HG03378 (cell line): ENCODE results near the gene HOXA9.

ENCODE experiments used
- ATAC-seq: cut with Tn5 transposase; IDR thresholded peaks from one replicate; pipeline ENCODE4 v1.9.1; 2021; ENCODE audit warnings: mild to moderate bottlenecking, moderate library complexity; ENCODE audit not compliant: unreplicated experiment

HOXA9 gene

GRCh38 chr7:27188386-27189294, 23.3 kb upstream of the HOXA9 start:
- ATAC-seq = no peak

DNA sequence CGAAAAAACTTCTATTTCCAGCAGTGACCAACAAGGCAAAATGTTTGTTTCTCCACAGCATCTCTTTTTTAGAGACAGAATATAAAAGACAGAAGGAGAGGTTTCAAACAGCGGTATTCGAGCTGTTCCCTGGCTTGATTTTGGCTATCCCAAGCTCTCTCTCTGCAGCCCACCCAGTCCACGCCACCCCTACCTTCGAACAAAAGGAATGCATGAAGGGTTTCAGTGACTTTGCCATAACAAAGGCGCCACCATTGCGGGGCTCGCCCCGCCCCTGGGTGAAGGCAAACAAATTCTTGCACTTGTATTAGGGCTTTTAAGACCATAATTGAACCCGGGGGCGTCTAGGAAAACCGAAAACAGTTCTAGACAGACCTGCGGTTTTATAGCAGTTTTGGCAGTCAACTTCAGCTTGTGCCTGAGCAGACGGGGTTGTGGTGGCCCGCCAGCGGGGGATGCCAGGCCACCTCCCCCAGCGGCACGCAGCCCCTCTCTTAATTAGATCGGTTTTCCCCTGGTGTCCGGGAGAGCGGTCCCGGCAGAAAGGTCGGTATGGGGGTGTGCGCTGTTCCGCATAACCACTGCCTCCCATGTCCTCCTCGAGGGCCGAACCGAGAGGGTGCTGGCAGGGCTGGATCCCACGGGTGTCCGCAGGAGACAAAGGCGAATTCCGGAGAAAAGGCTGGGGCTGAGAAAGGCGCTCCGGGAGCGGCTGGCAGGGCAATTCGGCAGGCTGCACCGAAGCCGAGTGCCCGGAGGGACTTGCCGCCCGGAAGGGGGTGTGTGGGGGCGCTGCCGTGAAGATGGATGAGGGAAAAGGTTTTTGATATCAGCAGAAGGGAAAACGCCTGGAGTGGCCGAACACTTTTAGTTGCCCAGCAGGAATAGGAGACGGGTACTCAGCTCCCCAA, 22.4 kb upstream of the HOXA9 start:
- no peak for ATAC-seq

DNA sequence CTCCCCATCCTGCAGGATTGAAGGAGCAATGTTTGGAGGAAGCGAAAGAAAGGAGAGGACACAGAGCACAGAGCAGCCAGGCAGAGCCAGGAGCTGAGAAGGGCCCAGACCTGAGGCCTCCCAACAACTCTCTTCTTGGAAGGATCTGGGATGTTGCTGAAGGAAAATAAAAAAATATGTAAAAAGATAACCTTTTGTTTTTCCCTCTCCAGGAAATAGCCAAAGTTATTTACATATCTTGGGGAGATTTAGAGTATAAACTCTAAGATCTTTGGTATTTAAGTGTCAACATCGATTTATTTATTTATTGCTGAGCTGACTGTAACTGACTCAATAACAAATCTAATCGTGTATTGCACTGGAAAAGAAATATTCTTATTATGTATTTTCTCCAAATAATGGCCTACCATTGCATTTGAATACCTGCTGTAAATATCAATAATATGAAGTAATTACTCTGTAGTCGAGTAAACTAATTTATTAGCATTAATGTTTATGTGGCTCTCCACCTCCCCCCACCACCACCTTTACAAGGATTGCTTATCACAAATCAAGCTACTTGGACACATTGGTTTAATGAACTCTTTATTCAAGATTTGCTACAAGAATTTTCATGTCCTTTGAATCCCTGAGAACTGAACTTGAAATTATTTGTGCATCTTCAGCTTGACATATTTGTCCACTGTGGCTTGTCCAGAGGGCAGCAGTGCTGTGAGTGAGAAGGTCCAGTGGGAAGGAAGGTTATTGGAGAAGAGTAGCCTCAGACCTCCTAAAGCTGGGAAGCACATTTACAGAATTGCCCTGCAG, 21.5 kb upstream of the HOXA9 start:
- no peak for ATAC-seq

- ATAC-seq = no peak
Observed at GRCh38 chr7:27185854-27186667, 20.7 kb upstream of the HOXA9 start.

DNA sequence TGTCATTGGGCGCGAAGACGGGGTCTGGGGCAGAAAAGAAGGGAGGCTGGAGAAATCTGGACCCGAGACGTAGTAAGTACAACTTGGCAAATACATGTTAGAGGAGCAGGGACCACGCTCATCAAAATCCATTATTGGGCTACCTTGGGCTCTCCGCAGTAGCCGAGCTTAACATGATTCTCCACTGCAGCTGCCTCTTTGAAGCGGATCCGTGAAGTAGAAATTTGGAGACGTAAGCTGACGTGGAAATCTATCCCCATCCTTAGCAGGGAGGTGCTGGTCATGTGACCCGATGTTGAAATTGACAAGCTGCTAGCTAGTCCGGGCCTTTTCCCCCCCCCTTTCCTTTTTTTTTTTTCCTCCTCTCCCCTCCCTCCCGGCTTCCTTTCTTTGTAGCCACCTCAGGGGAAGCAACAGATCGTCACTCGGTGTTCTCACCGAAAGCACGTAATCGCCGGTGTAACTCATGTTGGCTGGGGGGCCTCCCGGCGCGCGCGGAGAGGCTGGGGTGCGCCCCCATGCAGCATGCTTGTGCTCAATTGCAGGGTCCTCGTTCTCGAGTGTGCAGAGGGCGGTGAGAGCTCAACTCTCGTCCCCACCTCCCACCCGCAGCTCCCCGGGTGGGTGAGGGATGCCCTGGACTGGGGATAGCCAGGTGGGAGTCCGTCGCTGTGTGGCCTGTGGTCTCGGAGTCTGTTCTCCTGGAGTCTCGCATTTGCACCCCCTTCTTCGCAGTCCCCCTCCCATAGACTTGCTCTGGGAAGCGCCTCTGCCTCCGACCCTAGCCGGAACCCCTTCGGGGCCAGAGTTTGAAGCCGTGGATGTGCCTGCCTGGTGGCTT, 19.9 kb upstream of the HOXA9 start, which contains the start of gene HOXA11:
HOXA11 (minus strand) TSS at position 220 of the 841 bp plus-strand sequence; CDS start at position 132, 88 bp downstream.
- no peak for ATAC-seq

DNA sequence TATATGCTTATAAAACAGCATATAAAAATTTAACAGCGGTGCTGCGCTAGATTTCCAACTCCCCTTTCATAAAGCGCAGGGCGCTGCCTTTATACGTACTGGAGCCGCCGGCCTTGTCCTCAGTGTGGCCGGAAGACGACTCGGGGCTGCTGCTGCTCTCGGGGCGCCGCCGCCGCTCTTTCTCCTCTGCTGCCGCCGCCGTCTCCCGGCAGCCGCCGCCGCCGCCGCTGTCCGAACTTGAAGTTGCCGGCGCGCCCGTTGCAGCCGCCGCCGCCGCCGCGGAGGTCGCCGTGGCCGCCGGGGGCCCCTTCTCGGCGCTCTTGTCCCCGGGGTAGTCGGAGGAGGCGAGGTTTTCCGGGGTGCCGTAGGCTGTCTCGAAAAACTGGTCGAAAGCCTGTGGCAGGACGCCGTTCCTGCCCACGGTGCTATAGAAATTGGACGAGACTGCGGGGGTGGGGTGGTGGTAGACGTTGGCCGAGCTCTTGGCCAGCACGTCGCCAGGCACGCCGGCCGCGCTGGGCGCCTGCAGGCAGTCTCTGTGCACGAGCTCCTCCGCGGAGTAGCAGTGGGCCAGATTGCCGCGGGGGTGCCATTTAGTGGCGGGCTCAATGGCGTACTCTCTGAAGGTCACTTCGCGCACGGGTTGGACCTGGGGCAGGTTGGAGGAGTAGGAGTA, 19.1 kb upstream of the HOXA9 start:
- no peak for ATAC-seq

DNA sequence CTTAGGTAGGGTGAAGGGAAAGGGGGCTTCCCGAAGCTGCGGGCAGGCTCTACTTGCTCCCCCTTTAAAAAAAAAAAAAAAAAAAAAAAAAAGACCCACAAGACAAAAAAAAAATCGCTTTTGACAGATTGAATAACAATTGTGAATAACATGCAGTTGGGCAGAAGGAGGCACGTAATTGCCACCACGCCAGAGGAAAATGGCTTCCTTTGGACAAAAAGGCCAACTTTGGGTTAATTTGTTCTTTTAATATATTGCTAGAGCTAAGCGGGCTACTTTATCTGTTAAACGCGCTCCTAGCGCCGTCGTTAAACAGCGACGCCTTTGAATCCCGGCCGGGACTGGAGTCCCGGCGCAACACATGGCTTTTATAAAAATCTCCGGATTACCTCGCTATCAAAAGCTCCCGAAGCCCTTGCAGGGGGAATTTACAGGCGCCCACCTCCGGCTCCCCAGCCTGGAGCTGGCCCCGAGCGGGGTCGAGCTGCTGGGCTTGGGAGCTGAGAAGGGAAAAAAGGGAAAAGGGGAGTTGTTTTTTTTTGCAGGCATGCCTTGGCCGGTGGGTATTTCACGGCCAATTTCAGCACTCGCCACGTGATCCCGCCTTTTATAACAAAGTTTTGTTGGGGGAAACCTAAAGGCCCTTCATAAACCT, 18.5 kb upstream of the HOXA9 start:
- ATAC-seq = no peak

GRCh38 chr7:27182861-27183681, 17.7 kb upstream of the HOXA9 start:
- no peak for ATAC-seq

DNA sequence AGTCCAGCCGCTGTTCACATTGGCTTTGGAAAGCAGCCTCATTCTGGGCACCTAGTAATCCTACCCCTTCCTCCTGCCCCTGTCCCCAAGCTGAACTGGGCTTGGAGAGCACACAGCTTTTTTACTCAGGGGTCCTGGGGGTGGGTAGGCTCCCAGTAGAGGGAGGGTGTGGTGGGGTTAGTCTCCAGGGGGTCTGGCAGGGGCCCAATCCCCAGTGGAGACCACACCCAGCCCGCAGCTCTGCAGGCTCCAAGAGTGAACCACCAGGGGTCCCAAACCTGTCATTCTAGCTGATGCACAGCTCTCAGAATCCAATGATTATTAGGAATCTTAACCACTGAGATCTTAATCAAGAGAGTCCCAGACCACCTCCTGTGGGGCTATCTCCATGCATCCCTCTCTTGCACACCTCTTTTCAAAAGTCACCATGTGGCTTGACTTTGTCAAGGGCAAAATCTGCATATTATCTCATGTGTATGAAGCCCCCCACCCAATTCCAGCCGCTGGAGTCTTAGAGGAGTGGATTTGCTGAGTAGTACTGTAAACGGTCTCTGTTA, 17.0 kb upstream of the HOXA9 start:
- ATAC-seq = no peak

DNA sequence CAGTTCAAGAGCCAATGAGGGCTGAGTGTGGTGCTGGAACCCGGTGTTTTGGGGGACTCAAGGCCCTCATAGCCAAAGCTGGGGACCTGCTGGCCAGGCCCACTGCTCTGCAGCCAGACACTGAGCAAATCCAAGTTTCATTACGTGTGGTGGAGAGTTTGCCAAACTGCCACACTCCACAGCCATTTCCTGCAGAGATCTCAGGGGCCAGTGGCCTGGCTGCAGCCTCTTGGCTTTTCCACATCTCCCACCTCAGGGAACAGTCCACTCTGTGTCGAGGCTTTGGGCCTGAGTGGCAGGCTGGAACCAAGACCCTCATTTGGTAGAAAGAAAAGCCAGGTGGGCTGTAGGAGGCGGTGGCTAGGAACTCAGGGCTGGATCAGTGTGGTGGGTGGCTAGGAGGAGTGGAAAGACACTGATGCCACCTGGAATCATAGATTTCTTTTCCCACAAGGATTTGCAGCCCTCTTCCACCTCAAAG, 16.5 kb upstream of the HOXA9 start:
- no peak for ATAC-seq

DNA sequence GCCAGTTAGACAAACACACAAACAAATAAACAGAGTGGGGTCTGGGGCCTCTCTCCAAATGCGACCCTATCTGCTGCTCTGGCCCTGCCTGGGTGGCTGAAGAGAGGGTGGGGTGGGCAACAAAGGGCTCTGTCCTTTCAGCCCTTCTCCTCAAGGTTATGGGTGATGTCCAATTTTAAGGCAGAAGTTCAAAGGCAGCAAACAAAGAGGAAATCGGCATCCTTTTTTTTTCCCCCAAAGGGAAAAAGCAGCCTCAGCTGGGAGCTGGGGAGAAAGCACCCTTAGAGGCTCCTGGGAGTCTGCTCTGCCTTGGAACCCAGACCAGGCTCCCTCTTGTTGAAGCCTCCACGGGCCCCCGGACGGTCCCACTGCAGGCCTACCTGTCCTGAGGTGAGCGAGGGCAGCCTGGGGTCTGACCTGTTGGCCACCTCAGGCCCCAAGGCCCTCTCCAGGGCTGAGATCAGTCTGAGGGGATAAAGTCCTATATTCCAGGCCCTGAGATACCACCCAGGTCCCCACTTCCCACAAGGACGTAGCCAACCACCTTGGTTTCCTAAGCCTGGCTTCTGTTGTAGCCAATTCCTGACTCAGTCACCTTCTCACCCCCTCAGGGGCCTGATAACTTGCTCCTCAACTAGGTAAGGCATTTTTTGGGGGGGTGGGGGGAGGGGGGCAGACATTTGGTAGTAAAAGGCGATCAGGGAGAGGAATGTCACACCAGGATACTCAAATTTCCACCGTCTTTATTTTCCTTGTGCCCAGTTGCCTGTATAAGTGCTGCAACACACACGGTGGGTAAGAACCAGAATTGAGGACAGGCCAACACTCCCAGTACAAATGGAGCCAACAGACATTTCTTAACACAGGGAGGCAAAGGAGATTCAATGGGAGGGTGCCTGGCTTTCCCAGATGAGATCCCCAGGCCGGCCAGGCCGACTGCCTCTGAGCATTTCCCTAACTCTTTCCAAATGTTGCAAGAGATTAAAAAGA, 15.4 kb upstream of the HOXA9 start:
- ATAC-seq = no peak

DNA sequence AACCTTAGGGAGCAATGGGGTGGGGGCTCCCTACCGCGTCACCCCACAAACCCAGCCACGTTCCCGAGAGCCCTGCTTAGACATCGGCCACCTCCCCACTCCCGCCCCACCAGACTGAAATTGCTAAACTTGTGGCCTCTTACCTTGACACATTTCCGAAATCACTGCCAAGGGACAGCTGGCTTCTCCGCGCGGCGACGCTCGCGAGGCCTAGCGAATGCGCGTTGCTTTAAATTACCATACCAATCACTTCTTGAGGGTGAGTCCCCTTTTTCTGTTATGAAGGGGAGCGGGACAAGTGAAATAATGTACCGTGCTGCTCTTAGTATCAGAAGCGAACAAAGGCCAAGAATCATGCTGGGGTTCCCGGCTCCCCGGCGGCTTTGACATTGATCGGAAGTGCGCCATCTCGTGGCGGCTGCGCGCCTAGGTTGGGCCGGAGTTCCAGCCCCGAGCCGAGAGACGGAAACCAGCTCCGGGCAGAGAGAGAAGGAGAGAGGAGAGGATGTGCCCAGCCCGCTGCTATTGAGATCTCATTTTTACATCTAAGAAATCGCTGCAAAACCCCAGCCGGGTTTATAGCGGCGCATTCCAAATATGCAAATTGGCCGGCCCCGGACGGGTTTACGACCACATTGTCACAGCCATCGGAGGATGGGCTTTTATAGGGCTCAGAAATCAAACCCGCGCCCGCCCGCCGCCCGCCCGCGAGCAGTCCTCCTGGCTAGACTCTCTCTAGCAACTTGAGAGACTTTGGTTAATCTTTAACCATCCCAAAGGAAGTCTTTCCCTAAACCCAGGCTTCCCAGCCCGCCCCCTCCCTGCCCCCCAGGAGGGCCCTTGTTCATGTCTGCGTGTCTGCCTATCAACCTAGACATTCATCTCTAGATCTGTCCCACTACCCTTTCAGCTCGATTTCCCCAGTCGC, 14.4 kb upstream of the HOXA9 start:
- no peak for ATAC-seq

DNA sequence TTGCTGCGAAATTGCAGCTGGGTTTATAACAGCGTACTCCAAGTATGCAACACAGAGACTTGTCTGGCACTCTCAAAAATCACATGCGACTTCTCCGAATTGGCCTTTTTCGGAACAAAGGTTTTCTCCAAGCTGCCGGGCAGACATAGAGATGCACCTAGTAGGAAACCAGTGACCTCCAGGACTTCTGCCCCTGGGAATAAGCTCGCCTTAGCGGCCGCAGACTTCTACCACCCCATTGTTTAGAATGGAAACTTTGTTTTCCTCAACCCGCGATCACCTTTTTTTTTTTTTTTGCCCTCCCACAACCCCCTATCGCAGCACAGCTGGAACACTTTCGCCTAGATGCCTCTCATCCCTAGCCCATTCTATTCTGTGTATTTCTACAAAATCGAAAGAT, 13.7 kb upstream of the HOXA9 start:
- no peak for ATAC-seq

GRCh38 chr7:27178366-27178765, 13.0 kb upstream of the HOXA9 start:
- no peak for ATAC-seq
